Cardiac fibroblast (primary cell): Measurements from ENCODE around the gene DYRK1A.

Source experiments
- DNase-seq, 2 donors: peaks; one replicate each; pipeline versions ENCODE4 v3.0.0 to v3.0.0-alpha.2; 2010; ENCODE audit warnings: low read depth in 2 of 2
- H3K4me3 ChIP-seq, 2 donors: replicated peaks in 1 of 2; 1 replicate in 1 of 2; 2 replicates in 1 of 2; pipeline ENCODE4 v1.5.1; 2011; ENCODE audit warnings: low read depth in 2 of 2, low read length in 2 of 2, mild to moderate bottlenecking in 2 of 2, moderate library complexity in 1 of 2
- TF ChIP-seq, protein P1 (sequence below): IDR thresholded peaks from one replicate; pipeline ENCODE4 v1.5.1; 2011; ENCODE audit warnings: low read depth, mild to moderate bottlenecking, low read length, inconsistent platforms

The DYRK1A gene

GRCh38 chr21:37384416-37384815 lies 17.8 kb downstream of the DYRK1A start:
- H3K4me3 ChIP-seq, result no peak overlapping the region
- no peak for DNase-seq
- TF ChIP-seq, protein P1, sequence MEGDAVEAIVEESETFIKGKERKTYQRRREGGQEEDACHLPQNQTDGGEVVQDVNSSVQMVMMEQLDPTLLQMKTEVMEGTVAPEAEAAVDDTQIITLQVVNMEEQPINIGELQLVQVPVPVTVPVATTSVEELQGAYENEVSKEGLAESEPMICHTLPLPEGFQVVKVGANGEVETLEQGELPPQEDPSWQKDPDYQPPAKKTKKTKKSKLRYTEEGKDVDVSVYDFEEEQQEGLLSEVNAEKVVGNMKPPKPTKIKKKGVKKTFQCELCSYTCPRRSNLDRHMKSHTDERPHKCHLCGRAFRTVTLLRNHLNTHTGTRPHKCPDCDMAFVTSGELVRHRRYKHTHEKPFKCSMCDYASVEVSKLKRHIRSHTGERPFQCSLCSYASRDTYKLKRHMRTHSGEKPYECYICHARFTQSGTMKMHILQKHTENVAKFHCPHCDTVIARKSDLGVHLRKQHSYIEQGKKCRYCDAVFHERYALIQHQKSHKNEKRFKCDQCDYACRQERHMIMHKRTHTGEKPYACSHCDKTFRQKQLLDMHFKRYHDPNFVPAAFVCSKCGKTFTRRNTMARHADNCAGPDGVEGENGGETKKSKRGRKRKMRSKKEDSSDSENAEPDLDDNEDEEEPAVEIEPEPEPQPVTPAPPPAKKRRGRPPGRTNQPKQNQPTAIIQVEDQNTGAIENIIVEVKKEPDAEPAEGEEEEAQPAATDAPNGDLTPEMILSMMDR, result no peak

DNA sequence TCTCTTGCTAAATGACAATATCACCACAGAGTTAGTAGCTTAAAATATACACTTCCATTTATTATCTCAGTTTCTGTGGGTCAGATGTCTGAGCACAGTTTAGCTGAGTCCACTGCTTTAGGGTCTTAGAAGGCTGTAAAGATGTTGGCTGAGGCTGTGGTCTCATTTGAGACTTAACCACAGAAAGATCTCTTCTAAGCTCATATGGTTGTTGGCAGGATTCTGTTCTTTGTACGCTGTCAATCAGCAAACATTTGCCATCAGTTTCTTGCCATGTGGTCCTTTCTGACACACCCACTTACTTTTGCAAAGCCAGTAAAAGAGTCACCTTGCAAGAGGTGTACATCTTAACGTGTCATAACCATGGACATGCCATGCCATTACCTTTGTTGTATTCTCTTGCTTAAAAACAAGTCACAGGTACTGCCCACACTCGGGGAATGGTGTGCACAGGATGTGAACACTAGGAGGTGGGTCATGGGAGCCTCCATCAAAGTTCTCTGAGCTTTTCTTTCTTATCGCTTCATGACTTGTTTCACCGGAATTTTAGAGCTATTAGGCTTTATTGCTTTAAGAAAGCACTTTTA lies 18.7 kb downstream of the DYRK1A start:
- H3K4me3 ChIP-seq, result no peak overlapping the region
- DNase-seq, result no peak
- TF ChIP-seq, protein P1, result no peak

DNA sequence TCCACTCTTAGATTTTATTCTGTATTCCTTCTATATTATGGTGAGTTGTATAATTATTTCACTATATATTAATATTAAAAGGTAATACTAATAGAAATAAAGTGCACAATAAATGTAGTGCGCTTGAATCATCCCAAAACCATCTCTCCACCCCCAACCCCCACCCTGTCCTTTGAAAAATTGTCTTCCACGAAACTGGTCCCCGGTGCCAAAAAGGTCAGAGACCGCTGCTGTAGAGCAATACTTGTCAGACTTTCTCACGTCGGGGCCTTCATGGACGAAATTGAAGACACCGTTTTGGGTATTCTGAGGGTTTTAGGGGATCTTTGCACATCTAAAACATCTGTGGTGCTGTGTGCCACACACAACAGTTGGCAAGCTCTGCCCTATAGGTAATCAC lies 19.6 kb downstream of the DYRK1A start:
- no peak for DNase-seq
- TF ChIP-seq, protein P1, result no peak
- H3K4me3 ChIP-seq, result no peak overlapping the region

GRCh38 chr21:37389456-37389855 lies 22.9 kb downstream of the DYRK1A start:
- peak in 1 of 2 donors; percentile 31 for DNase-seq
- TF ChIP-seq, protein P1, result no peak
- no peak overlapping the region for H3K4me3 ChIP-seq

DNA sequence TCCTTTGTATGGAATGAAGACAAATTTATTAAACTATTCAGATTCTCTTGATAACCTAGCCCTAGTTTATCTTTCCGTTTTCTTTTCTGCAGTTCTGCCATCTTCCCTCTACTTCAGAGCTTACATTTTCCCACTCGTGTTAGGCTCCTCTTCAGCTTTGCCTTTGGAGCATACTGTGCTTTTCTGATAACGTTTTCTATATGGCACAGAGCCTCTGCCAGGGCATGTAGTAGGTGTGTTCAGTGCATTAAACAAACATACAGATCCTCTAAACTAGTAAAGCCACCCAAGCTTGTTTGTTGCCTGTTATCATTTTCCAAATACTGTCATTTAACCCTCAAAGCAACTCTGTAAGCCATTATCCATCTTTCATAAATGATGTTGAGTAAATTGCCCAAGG lies 25.1 kb downstream of the DYRK1A start:
- no peak overlapping the region for H3K4me3 ChIP-seq
- no peak for DNase-seq
- TF ChIP-seq, protein P1, result no peak

DNA sequence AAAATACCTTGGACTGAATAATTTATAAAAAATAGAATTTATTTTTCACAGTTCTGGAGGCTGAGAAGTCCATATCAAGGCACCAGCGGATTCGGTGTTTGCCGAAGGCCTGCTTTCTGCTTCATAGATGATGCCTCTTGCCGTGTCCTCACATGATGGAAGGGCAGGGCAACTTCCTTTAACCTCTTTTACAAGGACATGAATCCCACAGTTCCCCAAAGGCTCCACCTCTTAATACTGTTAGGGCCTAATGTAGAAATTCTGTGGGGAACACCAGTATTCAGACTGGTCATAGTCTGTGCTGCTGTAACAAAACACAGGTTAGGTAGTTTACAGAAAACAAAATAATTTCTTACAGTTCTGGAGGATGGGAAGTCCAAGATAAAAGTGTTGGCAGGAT lies 25.9 kb downstream of the DYRK1A start:
- TF ChIP-seq, protein P1, result no peak
- H3K4me3 ChIP-seq, result no peak overlapping the region
- DNase-seq, result no peak

GRCh38 chr21:37393030-37393429 lies 26.5 kb downstream of the DYRK1A start:
- no peak overlapping the region for H3K4me3 ChIP-seq
- no peak for DNase-seq
- TF ChIP-seq, protein P1, result no peak
